ENCODE results near the gene CLDN20.
"Not testable (repeated sequence)": the region's sequence is repeated elsewhere in the genome, so short reads cannot be mapped to it uniquely, and the experiment has no call there.

Gene CLDN20, protein sequence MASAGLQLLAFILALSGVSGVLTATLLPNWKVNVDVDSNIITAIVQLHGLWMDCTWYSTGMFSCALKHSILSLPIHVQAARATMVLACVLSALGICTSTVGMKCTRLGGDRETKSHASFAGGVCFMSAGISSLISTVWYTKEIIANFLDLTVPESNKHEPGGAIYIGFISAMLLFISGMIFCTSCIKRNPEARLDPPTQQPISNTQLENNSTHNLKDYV

DNA sequence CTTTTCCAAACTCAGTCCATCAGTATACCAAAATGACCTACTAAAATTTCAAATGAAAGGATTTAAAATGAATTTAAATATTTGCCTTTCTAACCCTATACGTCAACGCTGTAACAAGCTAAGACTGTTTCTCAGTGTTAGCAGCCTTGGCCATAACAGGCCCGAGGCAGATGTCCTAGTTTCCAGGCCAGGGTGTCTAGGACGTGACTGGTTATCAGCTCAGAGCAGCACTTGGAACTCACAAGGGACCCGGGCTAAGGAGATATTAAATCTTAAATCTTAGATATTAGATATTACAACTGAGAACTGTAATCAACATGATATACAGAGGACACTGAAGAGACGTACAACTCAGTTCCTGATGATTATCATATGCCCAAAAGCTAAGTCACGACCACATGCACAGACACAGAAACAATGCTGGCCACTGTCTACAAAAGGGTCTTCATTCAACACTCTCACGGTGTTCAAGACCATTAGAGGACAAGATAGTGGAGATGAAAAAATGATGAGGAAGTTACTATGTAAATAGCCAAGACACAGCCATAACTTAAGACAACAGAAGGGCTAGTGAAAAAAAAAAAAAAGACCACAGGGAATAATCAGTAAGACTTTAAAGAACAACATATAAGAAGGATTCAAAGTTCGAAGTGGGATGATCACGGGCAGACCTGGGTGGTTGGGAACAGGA is at the start of gene CLDN20:
Gene CLDN20 (plus strand): TSS at position 641 of the 691 bp plus-strand sequence. CDS start 11,707 bp downstream, outside the sequence.
- FAIRE-seq: no peak

DNA sequence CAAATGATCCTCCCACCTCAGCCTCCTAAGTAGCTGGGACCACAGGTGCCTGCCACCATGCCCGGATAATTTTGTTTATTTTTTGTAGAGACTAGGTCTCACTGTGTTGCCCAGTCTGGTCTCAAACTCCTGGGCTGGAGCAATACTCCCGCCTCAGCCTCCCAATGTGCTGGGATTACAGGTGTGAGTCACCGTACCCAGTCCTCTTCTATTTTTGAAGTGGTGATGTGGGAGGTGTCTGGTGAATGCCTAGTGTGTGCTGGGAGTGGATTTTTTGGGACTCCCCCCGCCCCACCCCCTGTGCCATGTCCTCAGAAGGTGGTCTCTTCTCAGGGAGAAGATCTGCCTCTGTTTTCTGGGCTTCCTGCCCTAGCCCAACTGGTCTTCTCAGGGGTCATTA is 47.9 kb upstream of the CLDN20 start:
- FAIRE-seq: no peak

DNA sequence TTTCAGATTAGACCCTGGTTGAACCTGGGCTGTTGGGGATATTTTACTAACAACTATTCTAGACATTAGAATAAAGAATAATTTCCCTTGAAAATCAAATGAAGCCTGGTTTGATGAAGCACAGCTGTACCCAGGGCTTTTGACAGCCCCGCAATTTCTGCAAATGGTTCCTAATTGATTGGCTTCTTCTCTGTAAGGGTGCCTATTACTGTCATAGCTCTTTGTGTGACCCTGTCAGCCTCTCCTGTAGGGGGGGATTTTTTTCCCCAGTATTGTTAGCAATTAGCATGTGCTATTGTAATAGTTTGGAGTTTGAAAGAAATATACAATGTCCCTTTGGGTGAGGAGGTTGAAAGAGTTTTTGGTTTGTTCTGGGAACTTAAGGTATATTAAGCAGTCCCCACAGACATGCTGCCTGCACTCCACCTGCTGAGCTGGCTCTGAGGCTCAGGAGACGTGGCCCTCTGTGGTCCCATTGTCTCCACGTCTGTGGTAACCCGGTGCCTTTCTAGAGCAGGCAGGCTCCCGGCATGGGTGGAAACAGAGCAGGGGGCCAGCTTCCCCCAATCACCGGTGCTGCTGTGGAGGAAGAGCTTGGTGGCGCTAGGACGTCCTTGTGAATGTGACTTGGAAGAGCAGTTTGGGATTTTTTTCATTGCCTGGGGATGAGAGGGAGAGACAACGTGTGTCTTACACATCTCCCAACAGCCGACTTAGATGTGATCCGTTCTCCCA is 47.3 kb upstream of the CLDN20 start:
- no peak for FAIRE-seq

DNA sequence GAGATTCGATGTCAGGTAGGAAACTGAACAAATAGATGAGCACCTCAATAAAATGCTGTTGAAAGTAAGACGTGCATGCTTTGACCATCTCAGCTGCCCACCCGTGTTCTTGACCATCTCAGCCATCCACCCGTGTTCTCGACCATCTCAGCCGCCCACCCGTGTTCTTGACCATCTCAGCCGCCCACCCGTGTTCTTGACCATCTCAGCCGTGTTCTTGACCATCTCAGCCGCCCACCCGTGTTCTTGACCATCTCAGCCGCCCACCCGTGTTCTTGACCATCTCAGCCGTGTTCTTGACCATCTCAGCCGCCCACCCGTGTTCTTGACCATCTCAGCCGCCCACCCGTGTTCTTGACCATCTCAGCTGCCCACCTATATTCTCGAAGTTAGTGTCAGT is 45.1 kb upstream of the CLDN20 start:
- not testable (repeated sequence) for FAIRE-seq

DNA sequence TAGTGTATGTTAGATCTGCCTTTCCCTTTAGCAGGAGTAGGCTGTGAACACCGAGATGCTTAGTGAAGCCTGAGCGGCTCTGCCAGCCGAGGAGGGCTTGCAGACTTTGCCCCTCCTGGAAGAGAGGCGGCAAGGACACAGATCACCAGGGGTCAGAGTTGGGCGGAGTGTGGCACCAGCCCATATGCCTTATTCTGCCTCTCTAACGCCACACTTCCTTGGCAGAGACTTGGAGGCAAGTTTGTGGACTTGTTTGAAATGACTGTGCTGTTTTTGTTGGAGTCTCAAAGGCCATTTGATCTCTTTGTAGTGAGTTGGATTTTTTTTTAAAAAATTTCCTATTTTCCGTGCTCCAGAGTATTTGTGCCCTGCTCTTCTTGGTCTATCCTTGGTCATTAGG is 44.5 kb upstream of the CLDN20 start:
- no peak for FAIRE-seq

DNA sequence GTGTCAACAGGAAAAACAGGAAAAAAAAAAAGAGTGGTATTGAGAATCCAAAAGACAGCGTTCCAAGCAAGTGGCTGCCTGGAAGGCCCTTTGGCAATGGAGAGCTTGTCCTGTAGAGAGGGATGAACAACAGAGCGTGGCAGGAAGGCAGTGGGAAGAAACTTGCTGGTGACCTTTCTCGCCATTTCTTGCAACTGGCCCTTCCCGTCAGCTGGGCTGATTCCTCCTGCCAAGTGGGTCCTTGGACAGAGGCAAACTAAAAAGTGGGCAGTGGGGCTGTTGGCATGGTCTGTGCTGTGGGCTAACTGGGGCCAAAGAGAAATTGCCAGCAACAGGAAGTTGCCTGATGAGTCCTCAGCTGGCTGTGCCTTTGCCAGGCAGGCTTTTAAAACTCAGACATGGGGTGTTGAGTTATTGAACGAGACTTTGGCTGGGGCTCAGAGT is 43.9 kb upstream of the CLDN20 start:
- no peak for FAIRE-seq

DNA sequence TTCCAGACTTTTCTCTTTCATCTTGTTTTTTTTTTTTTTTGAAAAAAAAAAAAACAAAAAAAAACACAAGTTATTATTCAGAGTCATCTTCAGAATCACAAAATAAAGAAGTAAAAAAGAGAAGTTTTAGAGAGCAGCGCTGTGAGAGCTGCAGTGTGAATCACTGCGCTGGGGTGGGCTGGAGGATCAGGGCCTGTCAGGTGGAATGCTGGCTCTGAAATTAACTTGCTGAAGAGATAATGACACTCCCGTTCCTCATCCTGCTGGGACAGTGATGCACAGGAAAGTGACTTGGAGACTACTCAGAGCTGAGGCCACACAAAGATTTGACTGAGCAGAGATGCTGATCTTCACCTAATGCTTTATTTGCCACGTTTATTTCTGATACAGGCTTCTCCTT is 42.7 kb upstream of the CLDN20 start:
- no peak for FAIRE-seq

DNA sequence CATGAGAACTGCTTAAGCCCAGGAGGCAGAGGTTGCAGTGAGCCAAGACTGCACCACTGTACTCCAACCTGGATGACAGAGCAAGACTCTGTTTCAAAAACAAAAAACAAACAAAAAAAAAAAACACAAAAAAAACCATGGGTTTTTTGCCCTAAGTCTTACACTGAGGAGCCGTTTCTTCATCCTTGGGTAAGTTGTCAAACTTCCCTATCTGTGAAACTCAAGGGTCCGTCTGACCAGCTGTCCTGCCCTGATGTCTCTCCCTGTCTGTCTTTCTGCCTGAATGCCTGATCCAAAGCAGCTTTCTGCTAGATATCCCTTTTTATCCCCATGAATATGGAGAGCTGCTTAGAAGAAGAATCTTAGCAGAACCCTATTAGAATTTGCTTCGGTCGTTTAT is 41.3 kb upstream of the CLDN20 start:
- no peak for FAIRE-seq

DNA sequence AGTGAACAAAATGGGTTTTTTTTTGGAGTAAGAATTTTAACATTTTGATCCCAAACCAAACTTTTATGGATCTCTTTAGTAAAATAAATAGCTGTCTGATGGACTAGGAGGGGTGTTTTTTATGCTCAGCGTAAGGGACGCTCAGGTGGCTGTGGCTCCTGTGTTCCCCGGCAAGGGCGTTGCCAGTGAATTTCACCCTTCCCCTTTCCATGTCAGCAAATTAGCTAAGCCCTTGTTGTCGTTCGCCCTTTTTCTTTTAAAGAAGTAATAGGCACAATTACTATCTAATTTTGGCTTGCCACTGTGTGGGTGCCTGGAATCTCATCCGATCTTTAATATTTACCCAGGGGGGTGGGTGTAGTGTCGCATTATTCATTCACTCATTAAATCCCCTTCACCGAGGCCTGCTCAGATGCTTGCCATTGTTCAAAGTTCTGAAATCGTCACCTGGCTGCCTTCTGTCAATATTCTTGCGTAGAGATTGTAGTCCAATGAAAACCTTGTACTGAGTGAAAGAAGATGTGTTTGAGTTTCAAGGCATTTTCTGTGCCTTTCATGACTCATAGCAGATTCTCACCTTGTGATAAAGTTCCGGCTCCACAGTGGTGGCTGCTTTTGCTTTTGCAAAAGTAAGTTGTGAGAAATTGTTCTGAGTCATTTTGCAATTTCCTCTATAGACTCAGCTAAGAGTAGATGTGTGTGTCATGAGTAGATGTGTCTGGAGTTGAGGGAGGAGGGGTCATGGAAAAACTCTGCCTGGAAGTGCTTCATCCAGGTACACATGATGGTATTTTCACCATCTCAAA is 40.0 kb upstream of the CLDN20 start:
- no peak for FAIRE-seq

DNA sequence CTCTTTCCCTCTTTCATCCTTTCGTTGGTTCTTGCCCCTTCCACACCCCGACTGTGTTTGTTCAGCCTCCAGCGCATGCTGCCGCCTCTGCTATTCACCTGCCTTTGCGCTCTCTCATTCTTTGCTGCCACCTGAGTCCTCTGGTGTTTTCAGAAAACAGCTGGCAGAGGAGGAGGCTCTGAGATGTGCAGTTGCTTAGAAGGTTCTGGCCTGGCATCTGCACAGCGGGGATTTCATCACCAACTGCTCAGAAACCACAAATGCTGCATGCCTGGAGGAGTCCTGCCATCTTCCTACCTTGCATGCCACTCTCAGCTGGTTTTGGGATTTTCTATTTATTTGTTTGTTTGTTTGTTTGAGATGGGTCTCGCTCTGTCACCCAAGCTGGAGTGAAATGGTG is 39.2 kb upstream of the CLDN20 start:
- no peak for FAIRE-seq

DNA sequence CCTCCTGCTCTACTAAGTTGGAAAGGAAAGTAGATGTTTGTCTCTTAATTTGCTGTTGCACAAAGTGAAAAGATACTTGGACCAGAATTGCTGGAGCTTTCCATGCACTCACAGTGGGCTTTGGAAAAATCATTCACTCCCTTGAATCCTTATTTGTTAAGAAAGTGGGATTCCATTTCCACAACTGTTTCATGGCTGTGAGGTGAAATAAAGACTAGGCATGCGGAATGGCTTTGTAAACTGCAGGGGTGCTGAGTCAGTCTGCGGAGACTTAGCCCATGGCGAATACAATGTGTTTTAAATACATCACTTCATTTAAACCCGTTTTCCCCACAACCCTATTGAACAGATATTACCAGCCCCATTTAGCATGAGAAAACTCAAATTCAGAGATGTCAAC is 36.8 kb upstream of the CLDN20 start:
- no peak for FAIRE-seq

DNA sequence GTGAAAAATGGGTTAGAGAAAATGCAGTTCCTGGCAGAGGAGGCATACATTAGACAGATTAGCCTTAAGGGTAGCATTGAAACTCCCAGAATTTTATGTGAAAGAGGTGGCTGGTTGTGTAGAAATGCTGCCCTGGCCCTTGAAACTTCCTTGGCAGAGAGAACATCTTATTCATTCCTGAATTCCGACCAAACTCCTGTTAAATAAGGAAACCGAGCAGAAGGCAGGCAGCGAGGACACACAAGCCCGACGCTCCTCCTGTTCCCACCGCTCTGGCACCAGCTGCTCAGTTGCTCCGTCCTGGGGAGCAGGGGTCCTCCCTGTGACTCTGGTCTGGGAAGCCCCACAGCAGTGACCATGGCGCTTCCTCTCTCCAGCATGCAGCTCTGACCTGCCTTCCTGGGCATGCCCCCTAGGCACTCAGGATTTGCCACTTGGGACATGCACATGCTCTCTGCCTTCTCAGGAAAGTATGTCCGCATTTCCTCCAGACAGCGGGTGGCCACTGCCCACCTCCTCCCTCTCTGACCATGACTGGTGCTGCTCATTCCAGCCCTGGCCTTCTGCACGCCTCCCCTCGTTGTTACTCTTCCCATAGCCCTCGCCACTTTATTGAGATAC is 35.2 kb upstream of the CLDN20 start:
- no peak for FAIRE-seq

DNA sequence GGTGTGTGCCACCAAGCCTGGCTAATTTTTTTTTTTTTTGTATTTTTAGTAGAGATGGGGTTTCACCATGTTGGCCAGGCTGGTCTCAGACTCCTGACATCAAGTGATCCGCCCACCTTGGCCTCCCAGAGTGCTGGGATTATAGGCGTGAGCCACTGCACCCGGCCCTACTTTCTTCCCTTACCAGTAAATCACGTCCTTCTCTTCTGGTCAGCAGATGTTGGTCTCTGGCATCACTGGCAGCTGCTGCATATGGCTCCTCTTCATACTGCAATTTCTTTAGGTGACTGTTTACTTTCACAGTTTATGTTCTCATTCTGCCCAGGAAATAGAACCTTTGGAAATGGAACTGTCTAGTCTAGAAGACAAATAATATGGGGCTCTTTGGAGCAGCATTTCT is 32.8 kb upstream of the CLDN20 start:
- not testable (repeated sequence) for FAIRE-seq

DNA sequence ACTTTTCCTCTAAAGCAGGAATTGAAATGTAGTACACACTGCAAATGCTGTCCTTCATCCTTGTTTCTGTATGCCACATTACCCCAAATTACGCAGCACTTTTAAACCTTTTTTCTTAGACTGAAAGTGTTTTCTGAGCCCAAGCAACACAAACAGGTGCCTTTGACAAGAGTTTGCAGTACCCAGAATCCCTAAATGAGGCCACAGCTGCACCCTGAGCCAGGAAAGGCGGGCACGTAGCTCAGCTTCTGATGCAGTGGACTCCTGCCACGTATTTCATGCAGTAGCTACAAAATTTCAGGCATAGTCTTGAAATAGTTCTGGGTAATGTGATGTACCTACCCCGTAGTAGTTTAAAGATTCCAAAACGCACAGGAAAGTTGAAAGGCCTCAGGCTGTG is 31.0 kb upstream of the CLDN20 start:
- FAIRE-seq: no peak

DNA sequence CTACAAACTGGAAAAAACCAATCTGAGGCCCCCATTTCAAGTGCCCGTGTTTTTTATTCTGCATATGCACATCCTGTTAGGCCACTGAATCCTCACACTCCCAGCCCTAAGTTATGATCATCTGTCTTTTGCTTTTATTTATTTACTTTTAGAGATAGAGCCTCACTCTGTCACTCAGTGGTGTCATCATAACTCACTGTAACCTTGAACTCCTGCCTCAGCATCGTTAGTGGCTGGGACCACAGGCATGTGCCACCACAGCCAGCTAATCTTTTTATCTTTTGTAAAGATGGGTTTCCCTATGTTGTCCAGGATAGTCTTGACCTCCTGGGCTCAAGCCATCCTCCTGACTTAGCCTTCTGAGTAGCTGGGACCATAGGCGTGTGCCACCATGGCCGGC is 29.6 kb upstream of the CLDN20 start:
- FAIRE-seq: no peak

DNA sequence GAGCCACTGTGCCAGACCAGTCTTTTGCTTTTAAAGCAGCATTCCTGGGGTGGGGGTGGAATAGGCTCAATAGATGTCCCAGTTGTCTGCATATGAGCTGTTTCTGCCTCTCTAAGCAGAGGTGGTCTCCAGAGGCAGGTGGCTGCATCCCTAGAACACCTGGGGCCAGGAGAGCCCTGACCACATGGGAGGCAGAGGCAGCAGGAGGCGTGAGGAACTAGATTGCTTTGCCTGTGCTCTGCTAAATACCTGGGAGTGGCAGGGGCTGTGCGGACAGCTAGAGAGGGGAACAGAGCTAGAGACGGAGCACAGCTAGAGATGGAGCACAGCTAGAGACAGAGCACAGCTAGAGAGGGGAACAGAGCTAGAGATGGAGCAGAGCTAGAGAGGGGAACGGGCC is 29.1 kb upstream of the CLDN20 start:
- no peak for FAIRE-seq

DNA sequence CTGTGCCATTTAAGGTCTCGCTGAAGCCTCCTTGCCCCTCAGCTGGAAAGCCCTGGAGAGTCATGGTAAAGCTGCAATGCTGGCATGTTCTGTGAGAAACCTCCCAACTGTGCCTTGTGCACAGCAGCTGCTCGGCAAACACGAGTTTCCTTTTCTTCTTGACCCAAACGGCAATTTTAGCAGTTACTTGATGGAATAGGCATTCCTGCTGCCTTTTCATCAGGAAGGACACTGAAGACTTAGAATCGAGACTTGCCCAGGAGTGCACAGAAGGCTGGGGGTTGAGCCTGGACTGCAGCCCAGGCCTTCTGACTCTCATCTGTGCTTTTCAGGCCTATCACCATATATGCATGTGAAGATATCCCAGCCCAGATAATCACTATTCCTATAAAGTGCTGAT is 28.7 kb upstream of the CLDN20 start:
- FAIRE-seq: no peak

DNA sequence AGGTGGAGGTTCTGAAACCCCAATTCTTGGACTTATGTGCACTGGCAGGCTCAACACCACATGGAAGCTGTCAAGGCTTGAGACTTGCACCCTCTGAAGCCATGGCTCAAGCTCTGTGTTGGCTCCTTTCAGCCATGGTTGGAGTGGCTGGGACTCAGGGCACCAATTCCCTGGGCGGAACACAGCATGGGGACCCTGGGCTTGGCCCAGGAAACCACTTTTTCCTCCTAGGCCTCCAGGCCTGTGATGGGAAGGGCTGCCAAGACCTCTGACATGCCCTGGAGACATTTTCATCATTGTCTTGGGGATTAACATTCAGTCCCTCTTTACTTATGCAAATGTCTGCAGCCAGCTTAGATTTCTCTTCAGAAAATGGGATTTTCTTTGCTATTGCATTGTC is 26.2 kb upstream of the CLDN20 start:
- no peak for FAIRE-seq

DNA sequence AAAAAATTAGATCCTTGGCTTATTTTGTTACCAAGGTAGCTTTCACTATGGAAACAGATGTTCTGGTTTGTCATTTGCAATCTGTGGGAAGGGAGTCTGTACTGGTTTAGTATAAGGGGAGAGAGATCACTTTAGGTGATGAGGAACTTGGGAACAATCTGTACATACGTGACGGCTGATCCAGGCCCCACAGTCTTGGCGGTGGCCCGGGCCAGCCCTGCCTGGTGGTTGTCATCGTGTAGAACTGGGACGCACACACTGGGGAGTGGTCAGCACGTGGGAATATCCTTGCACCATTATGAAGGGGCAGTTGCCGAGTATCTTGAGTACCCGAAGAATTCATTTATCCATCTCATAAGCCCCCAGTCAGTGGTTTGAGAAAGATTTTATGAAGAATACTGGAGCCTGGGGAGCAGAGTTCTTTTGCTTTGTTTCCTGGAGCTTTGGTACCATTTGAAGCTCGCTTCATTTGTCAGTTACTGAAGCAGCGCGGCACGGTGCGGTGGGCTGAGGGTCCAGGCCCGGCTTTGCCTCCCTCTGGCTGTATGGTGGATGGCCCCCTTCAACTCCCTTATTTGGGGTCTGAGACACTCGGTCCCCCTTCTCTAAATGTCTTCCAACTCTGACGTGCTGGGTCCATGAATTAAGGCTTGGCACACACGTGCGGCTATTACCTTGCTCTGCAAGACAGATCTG is 22.8 kb upstream of the CLDN20 start:
- no peak for FAIRE-seq

DNA sequence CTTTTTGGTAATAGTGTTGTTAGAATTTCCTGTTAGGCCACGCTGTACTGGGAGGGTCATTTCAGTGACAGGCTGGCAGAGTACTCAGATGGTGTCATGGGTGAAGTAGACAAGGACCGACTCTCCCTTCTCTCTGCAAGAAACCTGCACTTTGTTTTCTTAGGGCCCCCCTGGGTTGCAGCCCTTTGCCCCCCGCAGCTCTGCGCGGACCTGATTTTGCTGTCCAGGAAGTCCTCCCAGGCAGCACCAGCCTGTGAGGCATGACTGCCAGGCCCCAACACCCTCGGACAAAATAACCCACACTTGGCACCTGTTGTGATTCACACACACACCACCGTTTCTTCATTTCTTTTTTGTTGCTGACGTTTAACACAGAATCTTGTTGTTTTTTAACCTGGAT is 21.8 kb upstream of the CLDN20 start:
- no peak for FAIRE-seq

DNA sequence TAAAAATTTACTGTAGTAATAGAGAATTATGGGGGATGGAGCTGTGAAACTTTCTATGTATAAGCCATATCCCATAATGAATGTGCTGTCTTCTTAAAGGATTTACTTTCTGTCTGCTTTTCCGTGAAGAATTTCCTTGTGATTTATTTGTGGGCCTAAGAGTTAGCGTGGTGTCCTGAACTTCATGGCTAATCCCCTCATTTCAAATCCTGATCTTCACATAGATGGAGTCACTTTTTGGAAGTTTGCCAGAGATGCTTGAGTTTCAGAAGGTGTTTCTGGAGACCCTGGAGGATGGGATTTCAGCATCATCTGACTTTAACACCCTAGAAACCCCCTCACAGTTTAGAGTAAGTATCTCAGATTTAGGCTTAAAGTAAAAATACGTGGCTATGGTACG is 19.4 kb upstream of the CLDN20 start:
- FAIRE-seq: no peak

DNA sequence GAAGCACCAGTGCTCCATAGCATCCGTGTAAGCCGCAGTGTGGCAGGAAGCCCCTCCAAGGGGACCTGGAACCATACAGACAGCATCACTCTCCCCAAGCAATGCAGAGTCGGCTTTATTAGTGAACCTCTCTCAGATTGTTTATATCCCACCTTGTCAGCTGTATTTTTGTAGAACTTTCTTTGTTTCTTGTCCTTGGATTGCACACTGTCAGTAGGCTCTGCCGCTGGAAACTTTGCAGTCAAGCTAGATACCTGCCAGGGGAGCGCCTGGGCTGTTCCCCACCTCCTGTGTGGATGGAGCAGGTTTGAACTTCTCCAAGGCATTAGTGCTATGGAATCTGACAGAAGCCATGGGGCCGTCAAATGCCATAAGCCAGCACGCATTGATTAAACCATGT is 18.6 kb upstream of the CLDN20 start:
- no peak for FAIRE-seq
